NT2/D1 (cell line): Measurements from ENCODE around the gene NDUFS4.

ENCODE experiments used
- DNase-seq: peaks from one replicate; pipeline ENCODE4 v3.0.0-alpha.2; 2011; ENCODE audit warnings: low read depth, low spot score
- H3K27me3 ChIP-seq: 2 replicates; pipeline ENCODE4 v1.6.0; 2011; ENCODE audit warnings: mild to moderate bottlenecking; ENCODE audit not compliant: insufficient read length, insufficient read depth
- H3K36me3 ChIP-seq: 2 replicates; pipeline ENCODE4 v1.6.1; 2011; ENCODE audit warnings: mild to moderate bottlenecking, low read length, mixed read lengths; ENCODE audit not compliant: insufficient read depth, insufficient read length
- H3K4me1 ChIP-seq: 2 replicates; pipeline ENCODE4 v1.5.1; 2011; ENCODE audit not compliant: insufficient read depth, insufficient read length
- H3K4me3 ChIP-seq: 2 replicates; pipeline ENCODE4 v1.5.1; 2011; ENCODE audit warnings: low read depth; ENCODE audit not compliant: insufficient read length
- H3K9ac ChIP-seq: 2 replicates; pipeline ENCODE4 v1.6.0; 2011; ENCODE audit warnings: low read depth; ENCODE audit not compliant: insufficient read length
- H3K9me3 ChIP-seq: 2 replicates; pipeline ENCODE4 v1.5.1; 2011; ENCODE audit warnings: mild to moderate bottlenecking, low read length; ENCODE audit not compliant: insufficient read depth
- SUZ12 ChIP-seq: IDR thresholded peaks from 2 replicates; pipeline ENCODE4 v1.6.1; 2011; ENCODE audit not compliant: insufficient read length, insufficient read depth; ENCODE audit errors: extremely low read depth
- YY1 ChIP-seq: IDR thresholded peaks from 2 replicates; pipeline ENCODE4 v1.6.1; 2011; ENCODE audit not compliant: insufficient read length, insufficient read depth
- ZNF274 ChIP-seq: IDR thresholded peaks from 2 replicates; pipeline ENCODE4 v1.6.1; 2011; ENCODE audit warnings: mild to moderate bottlenecking, low read depth, low read length

NDUFS4 gene

DNA sequence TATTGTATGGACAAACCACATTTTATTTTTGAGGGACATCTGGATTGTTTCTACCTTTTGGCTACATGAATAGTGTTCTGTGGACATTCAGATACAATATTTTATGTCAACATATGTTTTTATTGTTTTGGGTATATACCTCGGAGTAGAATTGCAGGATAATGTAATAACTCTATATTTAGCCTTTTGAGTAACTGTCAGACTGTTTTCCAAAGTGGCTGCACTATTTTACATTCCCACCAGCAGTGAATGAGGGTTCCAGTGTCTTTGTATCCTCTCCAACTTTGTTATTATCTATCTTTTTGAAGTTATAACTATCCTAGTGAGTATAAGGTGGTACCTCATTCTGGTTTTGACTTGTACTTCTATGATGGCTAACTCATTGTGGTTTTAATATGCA is 11.0 kb downstream of the NDUFS4 start:
- Histone ChIP-seq H3K9me3 (no peaks in the 10 kb centered on the region), H3K36me3 (no peaks in the 10 kb centered on the region), H3K9ac (no peak overlapping the region), H3K4me1 (no peaks in the 10 kb centered on the region), H3K27me3 (no peaks in the 10 kb centered on the region), H3K4me3 (no peak overlapping the region)
- no peak for TF ChIP-seq YY1
- TF ChIP-seq ZNF274, result no peak
- no peak for TF ChIP-seq SUZ12
- DNase-seq, result no peak

DNA sequence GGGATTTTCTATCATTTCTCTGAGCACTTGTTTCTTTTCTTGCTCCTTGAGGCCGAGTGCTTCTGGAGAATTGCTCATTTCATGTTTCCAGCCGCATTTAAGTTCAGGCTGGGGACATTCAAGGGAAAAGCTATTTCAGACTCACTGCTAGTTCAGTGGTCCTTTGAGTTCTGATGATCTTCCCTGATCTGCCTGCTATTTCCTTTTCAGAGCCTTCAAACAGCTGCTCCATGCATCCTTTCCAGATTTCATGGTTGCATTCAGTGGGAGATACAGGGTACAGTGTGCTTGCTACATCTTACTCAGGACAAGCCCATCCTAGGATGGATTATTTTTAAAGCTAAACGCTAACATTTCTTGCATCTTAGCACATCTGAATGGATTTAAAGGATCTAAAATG is 14.7 kb downstream of the NDUFS4 start:
- no peak for DNase-seq
- H3K9ac ChIP-seq, result no peak overlapping the region
- H3K4me1 ChIP-seq, result no peaks in the 10 kb centered on the region
- H3K9me3 ChIP-seq, result no peaks in the 10 kb centered on the region
- TF ChIP-seq YY1 (no peak), ZNF274 (no peak), SUZ12 (no peak)
- H3K36me3 ChIP-seq, result no peaks in the 10 kb centered on the region
- H3K4me3 ChIP-seq, result no peak overlapping the region
- H3K27me3 ChIP-seq, result no peaks in the 10 kb centered on the region

DNA sequence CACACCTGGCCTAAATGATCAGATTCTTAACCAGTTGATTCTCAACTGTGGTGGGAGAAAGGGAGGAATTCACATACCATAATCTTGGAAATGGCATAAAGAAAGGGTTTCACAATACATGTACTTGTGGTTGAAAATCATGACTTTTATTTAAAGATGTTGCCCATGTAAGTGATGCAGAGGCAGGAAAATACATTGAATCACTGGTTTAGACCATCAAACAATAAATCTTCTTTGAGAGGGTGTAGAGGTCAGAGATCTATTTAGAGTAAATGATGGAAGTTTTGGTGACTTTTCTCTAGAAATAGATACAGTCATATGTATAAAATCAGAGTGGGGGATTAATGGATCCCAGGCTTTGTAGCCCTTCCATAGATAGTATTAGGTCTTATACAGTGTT is 15.4 kb downstream of the NDUFS4 start:
- Histone ChIP-seq H3K4me3 (no peak overlapping the region), H3K36me3 (no peaks in the 10 kb centered on the region), H3K4me1 (no peaks in the 10 kb centered on the region), H3K9me3 (no peaks in the 10 kb centered on the region), H3K9ac (no peak overlapping the region), H3K27me3 (no peaks in the 10 kb centered on the region)
- no peak for DNase-seq
- TF ChIP-seq SUZ12 (no peak), YY1 (no peak), ZNF274 (no peak)

DNA sequence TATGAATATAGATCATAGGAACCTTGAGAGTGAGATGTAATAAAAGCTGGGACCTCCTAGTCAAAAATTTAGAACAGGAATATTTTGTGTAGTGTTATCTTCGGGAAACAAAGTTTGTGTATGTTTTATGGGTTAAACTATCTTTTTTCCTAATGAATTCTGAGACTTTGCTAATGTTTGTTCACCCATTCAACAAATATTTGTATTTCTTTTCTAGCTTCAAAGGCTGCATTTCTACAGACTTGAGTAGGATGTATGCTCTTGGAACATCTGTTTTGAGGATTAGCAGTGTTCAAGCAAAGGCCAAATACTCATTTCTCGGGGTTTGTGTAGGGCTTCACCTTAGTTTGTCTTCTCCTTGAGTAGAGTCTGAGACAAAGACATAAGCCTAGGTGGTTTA is 16.2 kb downstream of the NDUFS4 start:
- no peak overlapping the region for H3K9ac ChIP-seq
- H3K27me3 ChIP-seq, result no peaks in the 10 kb centered on the region
- TF ChIP-seq YY1, result no peak
- no peak for TF ChIP-seq ZNF274
- H3K4me1 ChIP-seq, result no peaks in the 10 kb centered on the region
- H3K36me3 ChIP-seq, result no peaks in the 10 kb centered on the region
- H3K4me3 ChIP-seq, result no peak overlapping the region
- no peaks in the 10 kb centered on the region for H3K9me3 ChIP-seq
- no peak for DNase-seq

DNA sequence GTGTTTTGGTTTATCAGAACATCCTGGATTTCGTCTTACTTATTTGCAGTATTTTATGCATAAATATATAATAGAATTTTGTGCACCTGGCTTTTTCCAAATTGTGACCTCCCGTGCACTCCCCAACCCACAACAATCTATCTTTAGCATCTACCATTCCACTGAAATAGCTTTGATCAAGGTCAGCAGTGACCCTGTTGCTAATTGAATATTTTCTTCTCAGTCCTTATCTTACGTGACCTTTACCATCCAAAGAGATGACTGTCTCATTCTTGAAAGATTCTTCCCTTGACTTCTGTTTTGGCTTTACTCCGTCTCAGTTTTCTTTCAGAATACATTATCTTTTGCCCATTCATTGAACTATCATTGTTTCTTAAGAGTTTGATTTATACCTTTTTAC is 18.4 kb downstream of the NDUFS4 start:
- no peaks in the 10 kb centered on the region for H3K9me3 ChIP-seq
- no peaks in the 10 kb centered on the region for H3K4me1 ChIP-seq
- no peaks in the 10 kb centered on the region for H3K27me3 ChIP-seq
- no peak for DNase-seq
- no peak overlapping the region for H3K9ac ChIP-seq
- no peak for TF ChIP-seq YY1
- no peak for TF ChIP-seq ZNF274
- no peak for TF ChIP-seq SUZ12
- no peaks in the 10 kb centered on the region for H3K36me3 ChIP-seq
- no peak overlapping the region for H3K4me3 ChIP-seq

DNA sequence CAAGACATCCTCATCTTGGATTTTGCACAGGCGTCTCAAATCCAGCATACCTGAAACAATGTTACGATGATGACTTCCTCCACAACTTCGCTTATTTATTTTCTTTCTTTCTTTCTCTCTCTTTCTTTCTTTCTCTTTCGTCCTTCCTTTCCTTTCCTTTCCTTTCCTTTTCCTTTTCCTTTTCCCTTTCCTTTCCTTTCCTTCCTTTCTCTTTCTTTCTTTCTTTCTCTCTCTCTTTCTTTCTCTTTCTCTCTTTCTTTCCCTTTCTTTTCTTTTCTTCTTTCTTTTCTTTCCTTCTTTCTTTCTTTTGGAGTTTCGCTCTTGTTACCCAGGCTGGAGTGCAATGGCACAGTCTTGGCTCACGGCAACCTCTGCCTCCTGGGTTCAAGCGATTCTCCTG is 20.1 kb downstream of the NDUFS4 start:
- Histone ChIP-seq H3K4me1 (no peaks in the 10 kb centered on the region), H3K9ac (no peak overlapping the region), H3K36me3 (no peaks in the 10 kb centered on the region), H3K27me3 (no peaks in the 10 kb centered on the region), H3K4me3 (no peak overlapping the region), H3K9me3 (no peaks in the 10 kb centered on the region)
- TF ChIP-seq SUZ12 (no peak), YY1 (no peak), ZNF274 (no peak)
- DNase-seq, result no peak

DNA sequence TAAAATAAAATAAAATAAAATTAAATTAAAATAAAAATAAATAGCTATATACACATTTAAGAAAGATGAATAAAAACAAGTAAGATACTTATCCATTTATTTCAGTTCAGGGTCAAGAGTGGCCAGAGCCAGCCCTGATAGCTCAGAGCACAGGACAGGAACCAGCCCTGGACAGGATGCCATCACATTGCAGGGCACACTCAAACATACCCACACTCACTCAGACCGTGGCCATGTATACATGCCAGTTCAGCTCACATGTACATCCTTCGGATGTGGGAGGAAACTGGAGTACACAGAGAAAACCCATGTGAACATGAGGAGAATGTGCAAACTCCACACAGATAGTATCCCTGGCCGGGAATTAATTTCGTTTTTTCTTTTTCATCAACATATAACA is 21.8 kb downstream of the NDUFS4 start:
- Histone ChIP-seq H3K27me3 (no peaks in the 10 kb centered on the region), H3K9ac (no peak overlapping the region), H3K4me1 (no peaks in the 10 kb centered on the region), H3K36me3 (no peaks in the 10 kb centered on the region), H3K4me3 (no peak overlapping the region), H3K9me3 (no peaks in the 10 kb centered on the region)
- DNase-seq, result no peak
- no peak for TF ChIP-seq YY1
- no peak for TF ChIP-seq SUZ12
- no peak for TF ChIP-seq ZNF274

DNA sequence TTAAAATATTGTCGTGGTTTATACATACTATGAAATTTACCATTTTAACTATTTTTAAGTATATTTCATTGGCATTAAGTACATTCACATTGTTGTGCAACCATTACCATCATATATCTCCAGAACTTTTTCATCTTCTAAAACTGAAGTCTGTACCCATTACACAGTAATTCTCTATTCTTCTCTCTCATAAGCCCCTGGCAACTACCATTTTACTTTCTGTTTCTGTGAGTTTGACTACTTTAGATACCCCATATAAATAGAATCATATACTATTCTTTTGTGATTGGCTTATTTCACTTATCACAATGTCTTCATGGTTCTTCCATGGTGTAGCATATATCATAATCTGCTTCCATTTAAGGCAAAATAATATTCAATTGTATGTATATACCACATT is 30.3 kb downstream of the NDUFS4 start:
- DNase-seq, result no peak
- H3K9ac ChIP-seq, result no peak overlapping the region
- H3K27me3 ChIP-seq, result no peaks in the 10 kb centered on the region
- no peaks in the 10 kb centered on the region for H3K9me3 ChIP-seq
- no peak overlapping the region for H3K4me3 ChIP-seq
- no peaks in the 10 kb centered on the region for H3K4me1 ChIP-seq
- TF ChIP-seq SUZ12 (no peak), ZNF274 (no peak), YY1 (no peak)
- H3K36me3 ChIP-seq, result no peaks in the 10 kb centered on the region
